NCI-H146 treated with DMSO at 0.1 percent for 48 hours (cell line): Measurements from ENCODE around the gene CALD1.

Experiments used
- DNase-seq: peaks from one replicate; lab custom pipeline; 2025; ENCODE audit not compliant: unreplicated experiment; lab: John Stamatoyannopoulos, UW

Gene CALD1

GRCh38 chr7:134820778-134821177, 41.3 kb downstream of the CALD1 start:
- no peak for DNase-seq

- DNase-seq: no peak
Observed at GRCh38 chr7:134823400-134823799, 44.0 kb downstream of the CALD1 start.

GRCh38 chr7:134825666-134826065, 46.2 kb downstream of the CALD1 start:
- no peak for DNase-seq

DNA sequence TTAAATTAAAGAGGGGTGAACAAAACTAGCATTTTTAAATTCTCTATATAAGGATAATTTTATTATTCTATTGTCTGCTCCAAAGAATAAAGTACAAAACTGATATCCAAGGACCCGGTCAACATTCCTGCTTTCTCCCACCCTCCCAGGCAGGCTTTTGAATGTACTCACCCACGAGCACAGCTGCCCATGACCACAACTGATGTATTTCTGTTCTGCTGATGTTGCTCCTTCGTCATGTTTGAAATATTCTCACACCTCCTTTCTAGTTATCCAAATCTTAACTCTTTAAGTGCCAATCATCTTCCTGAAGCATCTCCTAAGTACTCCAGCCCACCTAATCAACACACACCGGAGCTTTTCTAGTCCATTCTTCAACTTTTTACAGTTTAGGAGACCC, 46.7 kb downstream of the CALD1 start:
- no peak for DNase-seq

- no peak for DNase-seq
Observed at GRCh38 chr7:134827436-134827835, 48.0 kb downstream of the CALD1 start.

DNA sequence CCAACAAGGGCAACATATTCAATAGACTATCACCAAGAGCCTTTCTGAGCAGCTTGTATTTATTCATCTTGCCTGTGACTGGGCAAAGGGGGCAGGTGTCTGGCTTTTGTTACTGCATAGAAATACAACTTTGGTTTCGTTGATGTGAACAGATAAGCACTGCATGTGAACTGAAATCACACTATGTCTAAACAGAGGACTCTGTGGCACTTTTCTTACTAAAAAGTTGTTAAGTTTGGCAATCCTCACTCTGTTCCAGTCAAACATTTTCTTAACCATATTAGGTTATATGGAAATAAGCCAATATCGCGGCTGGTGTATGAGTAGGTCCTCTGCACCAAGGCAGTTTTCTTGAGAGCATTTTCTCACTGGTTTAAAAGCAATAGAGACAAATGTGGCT, 48.5 kb downstream of the CALD1 start:
- no peak for DNase-seq

DNA sequence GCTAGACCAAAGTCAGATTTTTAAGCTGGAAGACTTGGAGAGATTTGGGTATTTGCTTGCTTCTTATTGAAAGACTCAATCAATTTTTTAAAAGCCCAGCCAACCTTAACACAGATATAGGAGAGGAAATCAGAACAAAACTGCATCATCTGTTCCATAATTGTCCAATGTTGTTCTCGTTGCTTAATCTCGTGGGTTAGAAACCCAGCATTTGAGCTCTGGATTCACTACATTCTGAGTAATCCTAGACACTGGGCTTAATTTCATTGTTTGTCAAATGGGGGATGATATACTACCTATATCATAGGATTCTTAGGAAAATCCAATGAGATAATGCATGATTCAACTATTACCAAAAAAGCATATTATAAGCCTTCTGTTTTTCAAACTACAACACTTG, 48.9 kb downstream of the CALD1 start:
- no peak for DNase-seq

GRCh38 chr7:134829380-134829986, 50.0 kb downstream of the CALD1 start:
- no peak for DNase-seq

DNA sequence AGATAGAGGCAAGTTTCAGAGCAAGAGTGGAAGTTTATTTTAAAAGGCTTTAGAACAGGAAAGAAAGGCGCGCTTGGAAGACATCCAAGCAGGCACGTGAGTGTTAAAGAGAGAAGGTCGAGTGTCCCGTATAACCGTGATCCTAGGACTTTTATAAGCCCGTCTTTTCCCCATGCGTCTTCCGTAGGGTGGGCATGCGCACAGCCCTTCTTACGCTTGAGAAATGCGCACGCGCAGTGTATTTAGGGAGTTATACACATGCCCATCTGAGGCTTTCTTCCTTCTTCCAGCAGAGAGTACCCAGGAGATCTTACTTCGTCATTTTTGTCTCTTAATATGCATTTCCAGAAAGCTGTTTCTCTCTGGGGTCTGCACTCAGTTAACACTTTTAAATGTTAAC, 52.4 kb downstream of the CALD1 start:
- no peak for DNase-seq

- no peak for DNase-seq
Observed at GRCh38 chr7:134832367-134832766, 52.9 kb downstream of the CALD1 start.

DNA sequence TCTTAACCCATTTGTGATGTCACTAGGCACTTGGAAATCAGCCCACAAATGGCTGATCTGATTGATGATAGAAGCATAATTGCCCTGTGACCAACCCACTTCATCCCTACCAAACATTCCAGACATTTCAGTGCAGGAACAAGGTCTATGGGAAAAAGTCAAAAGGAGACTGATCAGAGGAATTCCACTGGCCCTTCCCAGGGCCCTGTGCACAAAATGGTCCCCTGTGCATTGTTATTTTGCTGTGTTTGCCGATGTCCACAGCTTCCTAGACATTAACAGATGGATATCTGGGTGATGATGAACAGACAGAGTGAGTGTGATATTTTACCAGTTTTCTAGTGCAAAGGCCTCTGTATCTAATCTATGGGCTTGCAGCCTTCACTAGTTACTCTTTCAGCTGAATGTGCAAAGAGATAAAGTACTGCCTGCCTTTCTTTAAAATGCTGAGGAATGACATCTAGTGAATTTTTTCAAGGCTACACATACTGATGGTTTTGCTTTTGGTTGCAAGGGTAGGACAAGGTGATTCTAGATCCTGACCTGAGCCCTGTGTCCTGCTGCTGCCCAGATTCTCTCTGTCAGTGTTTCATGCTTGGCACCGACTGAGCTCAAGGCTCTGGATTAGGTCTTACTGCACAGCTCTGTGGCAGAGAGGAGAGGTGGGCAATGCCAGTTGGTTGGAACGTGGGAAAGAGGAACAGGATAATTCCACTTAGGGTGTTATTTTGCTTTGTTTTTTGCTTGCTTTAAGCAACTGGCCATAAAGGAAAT, 55.4 kb downstream of the CALD1 start:
- DNase-seq: no peak

DNA sequence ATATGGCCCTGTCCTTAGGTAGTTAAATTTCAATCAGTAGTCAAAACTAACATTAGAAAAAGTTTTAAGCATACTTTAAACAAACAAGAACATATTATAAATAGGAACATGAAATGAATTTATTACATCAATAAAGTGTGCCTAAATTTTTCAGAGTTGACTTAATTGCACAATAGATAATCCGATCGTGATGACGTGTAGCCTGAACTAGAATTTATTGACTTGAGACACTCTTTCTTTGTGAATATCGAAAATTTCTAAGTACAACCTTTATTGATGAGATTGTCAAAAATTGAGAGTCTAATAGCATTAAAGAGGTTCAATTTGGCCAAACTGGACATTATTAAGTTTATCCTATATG, 56.0 kb downstream of the CALD1 start:
- DNase-seq: no peak

GRCh38 chr7:134836447-134836846, 57.0 kb downstream of the CALD1 start:
- no peak for DNase-seq

GRCh38 chr7:134839298-134839697, 59.9 kb downstream of the CALD1 start:
- no peak for DNase-seq

- DNase-seq: no peak
Observed at GRCh38 chr7:134842062-134842461, 62.6 kb downstream of the CALD1 start.

DNA sequence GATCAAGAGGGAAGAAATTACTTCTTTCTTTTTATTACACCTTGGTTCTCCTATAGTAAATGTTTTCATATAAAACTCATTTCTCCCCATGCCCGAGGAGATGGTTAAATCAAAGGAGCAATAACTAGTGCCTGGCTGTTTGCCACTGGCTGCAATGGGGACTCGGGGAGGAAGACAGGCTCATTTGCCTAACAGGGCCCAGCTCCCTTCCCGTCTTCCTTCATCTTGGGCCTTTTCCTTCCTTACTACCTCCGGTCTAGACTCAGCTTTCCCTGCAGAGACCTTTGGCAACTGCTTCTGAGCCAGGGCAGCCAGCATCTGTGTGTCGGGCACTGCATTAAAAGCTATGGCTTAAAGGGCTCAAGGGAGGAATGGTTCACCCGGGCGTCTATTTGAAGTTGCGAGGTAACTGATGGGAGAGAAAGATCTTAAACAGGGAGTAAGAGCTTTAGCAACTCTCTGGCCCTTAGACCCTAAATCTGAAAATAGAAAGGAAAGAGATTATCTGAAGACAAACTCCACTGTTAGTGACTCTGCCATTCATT, 63.5 kb downstream of the CALD1 start:
- no peak for DNase-seq

DNA sequence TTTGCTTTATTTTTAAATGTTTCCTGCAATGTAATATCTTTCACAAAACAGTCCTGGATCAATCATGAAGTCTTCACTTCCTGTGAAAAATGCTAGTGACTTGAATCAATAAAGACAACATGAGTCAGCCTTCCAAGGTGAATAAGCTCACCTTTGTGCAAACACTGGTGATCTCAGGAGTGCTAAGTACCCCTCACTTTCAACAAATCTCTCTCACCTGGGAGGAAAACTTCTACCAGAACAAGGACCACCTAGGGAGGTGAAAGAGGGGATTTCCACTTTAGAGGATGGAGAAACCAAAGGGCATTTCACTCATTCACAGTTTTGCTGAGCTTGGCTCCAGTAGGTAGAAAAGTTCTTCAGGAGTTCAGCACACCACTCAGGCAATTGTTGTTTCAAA, 64.8 kb downstream of the CALD1 start:
- DNase-seq: no peak

GRCh38 chr7:134845461-134845860, 66.0 kb downstream of the CALD1 start:
- no peak for DNase-seq

GRCh38 chr7:134847851-134848588, 68.6 kb downstream of the CALD1 start:
- no peak for DNase-seq

DNA sequence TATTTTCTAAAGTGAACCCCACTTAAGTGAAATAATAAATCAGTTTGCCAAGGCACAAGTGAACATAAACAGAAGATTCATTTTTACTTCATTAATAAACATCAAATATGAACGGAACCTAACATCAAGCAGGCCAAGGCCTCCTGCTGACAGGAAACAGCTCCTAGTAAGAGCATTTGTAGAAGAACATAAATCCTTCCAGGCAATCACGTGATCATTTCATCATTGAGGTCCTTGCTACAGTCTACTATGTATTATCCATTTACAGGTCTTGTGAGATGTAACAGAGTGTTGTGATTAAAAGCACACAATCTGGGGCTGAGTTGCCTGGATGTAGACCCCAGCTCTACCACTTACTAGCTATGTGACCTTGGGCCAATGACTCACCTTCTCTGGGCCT, 70.6 kb downstream of the CALD1 start:
- DNase-seq: no peak

GRCh38 chr7:134851141-134851540, 71.7 kb downstream of the CALD1 start:
- DNase-seq: no peak

DNA sequence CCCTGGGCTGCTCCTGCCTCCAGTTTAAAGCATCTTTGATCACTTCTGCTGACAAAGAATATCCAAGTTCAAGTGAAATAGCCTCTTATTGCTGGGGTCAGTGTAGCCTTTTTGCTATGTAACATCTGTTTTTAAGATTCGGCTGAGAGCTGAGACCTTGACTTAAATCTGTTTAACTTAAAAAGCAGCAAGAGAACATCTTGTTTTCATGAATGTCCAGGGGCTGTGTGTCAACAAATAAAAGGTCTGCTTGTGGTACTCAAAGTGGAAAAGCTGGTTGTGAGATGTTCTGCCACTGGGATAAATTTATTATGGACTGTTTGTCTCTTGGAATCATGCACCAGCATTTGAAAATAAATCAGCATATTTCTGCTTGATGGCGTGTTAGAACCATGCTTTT, 73.2 kb downstream of the CALD1 start:
- DNase-seq: no peak
